Neural progenitor cell (in vitro differentiated cells): ENCODE measurements around the gene CNGA1.
"Not testable (repeated sequence)": the region's sequence is repeated elsewhere in the genome, so short reads cannot be mapped to it uniquely, and the experiment has no call there.

Experiments
- CTCF ChIP-seq: fragments of 200-600 bp; sonication (generic); IDR thresholded peaks from 2 replicates; pipeline ENCODE4 v1.5.1; 2017; ENCODE audit warnings: antibody characterized with exemption, mild to moderate bottlenecking
- EZH2 ChIP-seq: fragments of 200-600 bp; sonication (generic); IDR thresholded peaks from 2 replicates; pipeline ENCODE4 v1.6.1; 2017; ENCODE audit warnings: antibody characterized with exemption, mild to moderate bottlenecking, moderate library complexity
- EZH2phosphoT487 ChIP-seq: fragments of 200-600 bp; sonication (generic); IDR thresholded peaks from 2 replicates; pipeline ENCODE4 v1.6.1; 2017; ENCODE audit warnings: antibody characterized with exemption

DNA sequence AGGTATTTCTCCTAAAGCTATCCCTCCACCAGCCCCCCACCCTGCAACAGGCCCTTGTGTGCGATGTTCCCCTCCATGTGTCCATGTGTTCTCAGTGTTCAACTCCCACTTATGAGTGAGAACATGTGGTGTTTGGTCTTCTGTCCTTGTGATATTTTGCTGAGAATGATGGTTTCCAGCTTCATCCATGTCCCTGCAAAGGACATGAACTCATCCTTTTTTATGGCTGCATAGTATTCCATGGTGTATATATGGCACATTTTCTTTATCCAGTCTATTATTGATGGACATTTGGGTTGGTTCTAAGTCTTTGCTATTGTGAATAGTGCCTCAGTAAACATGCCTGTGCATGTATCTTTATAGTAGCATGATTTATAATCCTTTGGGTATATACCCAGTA lies 99.3 kb downstream of the CNGA1 start:
- not testable (repeated sequence) for TF ChIP-seq CTCF, EZH2, EZH2phosphoT487
